GM23248 (cell line): ENCODE measurements around the gene CDK9.

Experiments
- EZH2 ChIP-seq: fragments of 200-600 bp; sonication (generic); IDR thresholded peaks from 2 replicates; pipeline ENCODE4 v1.6.1; 2018; ENCODE audit warnings: antibody characterized with exemption, mild to moderate bottlenecking; ENCODE audit not compliant: insufficient read depth, poor library complexity, severe bottlenecking
- EZH2phosphoT487 ChIP-seq: fragments of 200-600 bp; sonication (generic); IDR thresholded peaks from 2 replicates; pipeline ENCODE4 v1.6.1; 2018; ENCODE audit warnings: antibody characterized with exemption, moderate library complexity, mild to moderate bottlenecking, low read depth; ENCODE audit not compliant: insufficient read depth

DNA sequence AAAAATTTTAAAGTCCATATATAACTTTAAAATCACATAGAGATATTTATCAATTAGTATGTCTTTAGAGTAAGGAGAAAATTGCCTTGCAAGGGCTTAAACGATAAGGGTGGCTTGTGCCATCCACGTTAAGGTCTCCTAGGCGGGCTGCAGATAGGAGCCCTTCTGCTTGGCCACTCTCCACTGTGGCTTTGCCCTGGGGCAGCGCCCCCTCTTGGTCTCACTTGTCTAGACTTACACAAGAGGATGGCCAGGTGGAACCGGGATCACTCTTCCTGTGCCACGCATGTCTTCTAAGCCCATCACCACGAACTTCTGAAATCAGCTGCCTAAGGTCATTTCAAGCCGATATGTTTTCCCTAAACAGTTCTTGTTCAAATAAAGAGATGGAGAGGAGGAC is 19.8 kb downstream of the CDK9 start:
- TF ChIP-seq EZH2 (no peak), EZH2phosphoT487 (no peak)
